Panc1 (cell line): Measurements from ENCODE around the gene PPP2R3B. TPM values are rescaled to one million over a fixed set of nuclear protein-coding genes. Genes with fewer than 3 reads are reported as not detected.

ENCODE experiments used
- ATAC-seq: fragments of 200-7000 bp; cut with Tn5 transposase; 2 replicates; pipeline ENCODE4 v1.9.1; 2020; ENCODE audit warnings: mild to moderate bottlenecking, moderate library complexity
- BruUV-seq: library from RNA; stranded (reverse); fragments of 400-500 nt; replicated peaks from 2 replicates; lab custom pipeline; 2021; lab: Mats Ljungman, UMichigan
- CTCF ChIA-PET: fragments of 300-600 bp; sonication (Branson Sonifier 250); formaldehyde crosslinking; loops from one replicate; lab custom pipeline; 2022; ENCODE audit warnings: antibody characterized with exemption; lab: Charles Lee
- POLR2A ChIA-PET: fragments of 300-600 bp; sonication (Branson Sonifier 250); formaldehyde crosslinking; loops from one replicate; lab custom pipeline; 2022; ENCODE audit warnings: antibody characterized with exemption; lab: Charles Lee
- DNase-seq: peaks from one replicate; pipeline ENCODE4 v3.0.0-alpha.2; 2010; ENCODE audit warnings: low read depth, low spot score
- H3K27ac ChIP-seq: 2 replicates; pipeline ENCODE4 v1.5.1; 2011; ENCODE audit warnings: mild to moderate bottlenecking, low read length, inconsistent platforms
- H3K27me3 ChIP-seq: fragments of 200-500 bp; sonication (Bioruptor generic); 2 replicates; pipeline ENCODE4 v1.6.0; 2014; ENCODE audit warnings: low read length, inconsistent platforms; ENCODE audit not compliant: control insufficient read depth, insufficient read depth
- H3K36me3 ChIP-seq: fragments of 200-500 bp; sonication (Bioruptor generic); 2 replicates; pipeline ENCODE4 v1.5.1; 2014; ENCODE audit warnings: inconsistent platforms, mild to moderate bottlenecking, low read length, moderate library complexity; ENCODE audit not compliant: control insufficient read depth, insufficient read depth
- H3K4me1 ChIP-seq: 2 replicates; pipeline ENCODE4 v1.5.1; 2011; ENCODE audit warnings: inconsistent platforms, mild to moderate bottlenecking, low read length, moderate library complexity; ENCODE audit not compliant: control insufficient read depth, insufficient read depth
- H3K4me3 ChIP-seq, 2 experiments: 2 replicates each; pipeline ENCODE4 v1.5.1; 2011 to 2012; ENCODE audit warnings: low read depth in 2 of 2, low read length in 2 of 2, mild to moderate bottlenecking in 2 of 2, inconsistent platforms in 1 of 2, moderate library complexity in 1 of 2
- H3K9me3 ChIP-seq: fragments of 200-500 bp; sonication (Bioruptor generic); 2 replicates; pipeline ENCODE4 v1.5.1; 2014; ENCODE audit warnings: low read depth, mild to moderate bottlenecking, inconsistent platforms, low read length, moderate library complexity; ENCODE audit not compliant: control insufficient read depth, insufficient read depth
- CTCF ChIP-seq: fragments of 450-650 bp; IDR thresholded peaks from 2 replicates; pipeline ENCODE4 v1.5.1; 2017; ENCODE audit warnings: mild to moderate bottlenecking
- POLR2AphosphoS5 ChIP-seq: IDR thresholded peaks from 2 replicates; pipeline ENCODE4 v1.6.1; 2012; ENCODE audit warnings: mild to moderate bottlenecking, low read depth, low read length, moderate library complexity
- REST ChIP-seq, 2 experiments: IDR thresholded peaks; 2 replicates each; pipeline ENCODE4 v1.6.1; 2011 to 2012; ENCODE audit warnings: low read depth in 2 of 2, control low read depth in 1 of 2, low read length in 1 of 2, mild to moderate bottlenecking in 1 of 2, moderate library complexity in 1 of 2; ENCODE audit not compliant: insufficient read depth in 1 of 2
- SIN3A ChIP-seq: IDR thresholded peaks from 2 replicates; pipeline ENCODE4 v1.6.1; 2012; ENCODE audit warnings: low read depth, mild to moderate bottlenecking, low read length, moderate library complexity, borderline replicate concordance; ENCODE audit not compliant: insufficient read depth
- TCF7L2 ChIP-seq: IDR thresholded peaks from 2 replicates; pipeline ENCODE4 v1.6.1; 2011; ENCODE audit warnings: mild to moderate bottlenecking, low read depth, low read length, inconsistent platforms
- in situ Hi-C: cut with HindIII; loops from 2 replicates; pipeline ENCODE4 v1.10.0; 2016; ENCODE audit warnings: low sequenced_read_pairs, low pct_unique_long_range_greater_than_20kb
- intact Hi-C: fragments of 100-400 bp; cut with micrococcal nuclease; formaldehyde crosslinking; loops from one replicate; pipeline ENCODE4 v1.10.0; 2022; ENCODE audit not compliant: unreplicated experiment
- total RNA-seq: library from RNA; stranded (reverse); gene quantifications from one replicate; pipeline ENCODE4 v1.2.1, GENCODE V29; 2021; ENCODE audit not compliant: unreplicated experiment

PPP2R3B gene
- total RNA-seq, 1 experiment from 2014 or later = 19.2 TPM

GRCh38 chrX:287670-288069 is 99.0 kb downstream of the PPP2R3B start:
- BruUV-seq = no TSS peak
- DNase-seq = no peak
- in situ Hi-C loops (no loop called here), intact Hi-C loops (no loop called here)
- Histone ChIP-seq H3K27ac (no peak overlapping the region), H3K9me3 (no peaks in the 10 kb centered on the region), H3K4me3 (no peak overlapping the region), H3K4me1 (no peaks in the 10 kb centered on the region), H3K27me3 (no peaks in the 10 kb centered on the region), H3K36me3 (peaks cover 10% of the 10 kb centered on the region; the same call in 1 of the 2 replicates)
- POLR2A ChIA-PET = no interaction called here
- no peak for TF ChIP-seq SIN3A
- no peak for TF ChIP-seq REST (IDR thresholded peaks at IDR 0.05; ENCODE audit: insufficient read depth in 1 of 2, low read depth in 2 of 2, low read length in 1 of 2)
- no peak for TF ChIP-seq CTCF
- TF ChIP-seq TCF7L2 = no peak
- TF ChIP-seq POLR2AphosphoS5 = no peak
- no peak for ATAC-seq
- CTCF ChIA-PET = no interaction called here

GRCh38 chrX:285076-285677 is 101.5 kb downstream of the PPP2R3B start:
- no peak for ATAC-seq
- TF ChIP-seq TCF7L2 (no peak), SIN3A (no peak), REST (IDR thresholded peaks at IDR 0.05; ENCODE audit: insufficient read depth in 1 of 2, low read depth in 2 of 2, low read length in 1 of 2) (no peak), CTCF (no peak), POLR2AphosphoS5 (no peak)
- ChIA-PET POLR2A (no interaction called here), CTCF (no interaction called here)
- H3K36me3 ChIP-seq = peaks cover 10% of the 10 kb centered on the region; the same call in 1 of the 2 replicates
- H3K4me1 ChIP-seq = no peaks in the 10 kb centered on the region
- intact Hi-C loops (no loop called here), in situ Hi-C loops (no loop called here)
- H3K9me3 ChIP-seq = no peaks in the 10 kb centered on the region
- BruUV-seq = no TSS peak
- DNase-seq = no peak
- H3K4me3 ChIP-seq = no peak overlapping the region
- no peak overlapping the region for H3K27ac ChIP-seq
- no peaks in the 10 kb centered on the region for H3K27me3 ChIP-seq
